NCI-H748 treated with DMSO at 0.1 percent for 48 hours (cell line): Measurements from ENCODE around the gene IGLON5.
A peak's percentile ranks its signal among the peaks of the same experiment; 100 is the strongest.

Experiments used
- DNase-seq: peaks from one replicate; lab custom pipeline; 2025; lab: John Stamatoyannopoulos, UW

Gene IGLON5

DNA sequence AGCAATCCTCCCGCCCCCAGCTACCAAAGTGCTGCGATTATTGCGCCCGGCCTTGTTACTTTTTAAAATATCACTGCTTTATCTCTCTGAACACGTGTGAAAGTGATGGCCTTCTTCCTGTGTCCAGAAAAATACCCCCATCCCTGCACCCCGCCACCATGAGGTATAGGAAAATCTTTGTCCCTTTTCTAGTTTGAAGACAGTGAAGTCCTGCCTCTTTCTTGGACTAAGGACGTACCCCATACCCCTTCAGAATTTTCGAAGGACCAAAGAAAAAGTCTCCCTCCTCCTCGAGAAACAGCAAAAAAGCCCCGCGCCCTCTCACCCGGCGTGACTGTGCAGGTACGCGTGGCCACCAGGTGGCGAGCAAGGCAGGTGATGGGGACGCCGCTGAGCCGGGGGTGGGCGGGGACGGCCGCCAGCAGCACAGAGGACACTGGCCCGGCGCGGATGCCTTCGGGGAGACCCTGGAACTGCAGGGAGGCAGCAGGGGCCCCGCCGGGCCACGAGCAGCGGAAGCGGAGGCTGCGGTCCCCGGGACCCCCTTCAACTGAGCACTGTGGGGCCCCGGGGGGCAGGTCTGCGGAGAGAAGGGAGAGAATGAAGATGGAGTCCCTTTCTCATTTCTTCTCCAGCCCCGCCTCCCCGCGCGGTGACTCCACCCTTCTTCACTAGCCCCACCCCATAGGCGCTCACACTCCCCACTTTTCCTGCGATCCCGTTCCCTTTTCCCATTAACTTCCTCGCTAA is 27.3 kb downstream of the IGLON5 start:
- DNase-seq, result peak; percentile 63

DNA sequence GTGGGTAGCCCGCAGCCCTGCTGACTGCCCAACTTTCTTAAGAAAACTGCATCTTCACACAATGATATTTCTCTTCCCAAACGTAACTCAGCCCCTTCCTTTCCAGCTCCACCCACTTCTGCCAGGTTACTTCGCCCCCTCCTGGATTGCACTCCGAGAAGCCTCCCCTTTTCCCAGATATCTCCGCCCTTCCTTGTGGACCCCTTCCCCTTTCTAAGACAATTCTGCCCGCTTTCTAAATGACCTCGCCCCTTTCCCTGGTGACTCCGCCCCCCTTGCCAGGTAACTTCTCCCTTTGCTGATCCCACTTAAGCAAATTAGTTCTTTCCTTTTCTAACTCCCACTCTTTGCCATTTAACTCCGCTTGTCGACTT is 27.9 kb downstream of the IGLON5 start:
- no peak for DNase-seq

DNA sequence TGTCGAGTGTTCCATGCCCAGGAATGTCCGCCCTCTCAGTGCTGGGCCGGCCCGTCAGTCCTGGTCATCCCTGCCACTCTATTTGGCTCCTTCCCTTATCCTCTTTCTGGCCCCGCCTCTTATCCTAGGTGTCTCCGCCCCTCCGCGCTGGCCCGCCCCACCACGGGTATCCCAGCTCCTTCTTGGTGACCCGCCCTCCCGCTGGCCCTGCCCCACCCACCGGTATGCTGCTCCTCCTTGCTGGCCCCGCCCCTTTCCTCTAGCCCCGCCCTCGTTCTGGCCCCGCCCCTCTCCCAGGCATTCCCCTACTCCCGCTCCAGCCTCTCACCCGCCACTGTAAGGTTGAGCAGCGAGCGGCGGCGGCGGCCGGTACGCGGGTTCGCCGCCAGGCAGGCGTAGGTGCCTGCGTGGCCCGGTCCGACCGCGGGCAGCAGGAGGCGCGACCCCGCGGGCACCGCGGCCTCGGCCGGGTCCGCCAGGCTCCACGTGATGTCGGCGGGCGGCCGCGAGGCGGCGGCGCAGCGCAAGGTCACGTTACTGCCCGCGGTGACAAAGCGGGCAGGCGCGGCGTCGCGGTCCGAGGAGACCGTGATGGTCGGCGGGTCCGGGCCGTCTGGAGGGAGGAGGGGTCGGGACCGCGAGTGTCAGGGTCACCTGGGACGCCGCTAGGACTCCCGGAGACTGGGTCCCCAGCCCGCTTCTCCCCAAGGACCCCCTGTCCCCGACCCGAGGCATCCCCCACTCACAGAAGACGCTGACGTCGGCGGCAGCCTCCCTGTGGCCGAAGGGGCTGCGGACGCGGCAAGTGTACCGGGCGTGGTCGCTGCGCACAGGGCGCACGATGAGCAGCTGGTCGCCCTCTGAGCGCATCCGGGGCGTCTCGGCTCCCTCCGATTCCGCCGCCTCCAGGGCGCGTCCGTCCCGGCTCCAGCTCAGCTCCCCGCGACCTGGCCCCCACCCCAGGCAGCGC is 28.5 kb downstream of the IGLON5 start:
- DNase-seq, result no peak

DNA sequence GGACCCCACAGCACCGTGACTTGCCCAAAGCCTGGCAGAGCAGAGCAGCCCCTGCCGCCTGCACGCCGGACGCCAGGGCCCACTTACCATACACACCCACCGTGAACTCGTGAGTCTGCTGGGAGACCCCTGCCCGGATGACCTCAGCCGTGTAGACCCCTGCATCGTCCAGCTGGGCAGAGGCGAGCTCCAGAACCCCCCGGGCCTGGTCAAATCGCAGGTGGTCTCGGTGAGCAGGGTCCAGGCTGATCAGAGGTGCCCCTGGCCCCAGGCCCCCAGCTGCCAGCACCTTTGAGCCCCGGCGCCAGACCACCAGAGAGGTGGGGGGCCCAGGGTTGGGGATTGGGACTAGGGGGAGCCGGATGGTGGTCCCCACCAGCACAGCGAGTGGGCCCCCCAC is 29.6 kb downstream of the IGLON5 start:
- no peak for DNase-seq

DNA sequence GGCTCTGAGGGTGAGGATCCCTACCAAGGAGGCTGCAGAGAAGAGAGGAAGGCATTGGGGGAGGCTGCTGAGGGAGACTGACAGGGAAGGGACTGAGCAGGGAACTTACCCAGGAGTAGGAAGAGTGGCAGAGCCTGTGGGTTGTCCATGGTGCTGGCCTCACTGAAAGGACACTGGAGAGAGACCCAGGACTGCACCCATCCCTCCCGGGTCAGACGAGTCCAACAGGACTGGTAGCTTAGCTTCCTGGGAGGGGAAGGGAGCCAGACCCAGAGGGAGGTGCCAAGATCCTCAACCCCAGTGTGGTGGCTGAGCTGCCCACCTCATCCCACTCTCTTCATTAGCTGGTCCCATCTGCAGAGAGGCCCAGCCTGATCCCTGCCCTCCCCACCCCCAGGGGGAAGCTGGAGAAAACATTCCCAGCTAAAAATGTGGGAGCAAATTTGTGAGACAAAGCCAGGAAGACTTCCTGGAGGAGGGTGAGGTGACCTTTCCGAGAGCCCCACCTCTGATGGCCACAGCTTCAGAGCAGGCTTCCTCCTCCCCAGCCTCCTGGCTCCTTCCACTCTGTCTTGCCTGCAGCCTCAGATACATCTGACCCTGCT is 30.6 kb downstream of the IGLON5 start, which contains the start of gene VSIG10L:
VSIG10L (minus strand) TSS at position 164 of the 605 bp plus-strand sequence; CDS start at position 149, 15 bp downstream.
- DNase-seq, result no peak

DNA sequence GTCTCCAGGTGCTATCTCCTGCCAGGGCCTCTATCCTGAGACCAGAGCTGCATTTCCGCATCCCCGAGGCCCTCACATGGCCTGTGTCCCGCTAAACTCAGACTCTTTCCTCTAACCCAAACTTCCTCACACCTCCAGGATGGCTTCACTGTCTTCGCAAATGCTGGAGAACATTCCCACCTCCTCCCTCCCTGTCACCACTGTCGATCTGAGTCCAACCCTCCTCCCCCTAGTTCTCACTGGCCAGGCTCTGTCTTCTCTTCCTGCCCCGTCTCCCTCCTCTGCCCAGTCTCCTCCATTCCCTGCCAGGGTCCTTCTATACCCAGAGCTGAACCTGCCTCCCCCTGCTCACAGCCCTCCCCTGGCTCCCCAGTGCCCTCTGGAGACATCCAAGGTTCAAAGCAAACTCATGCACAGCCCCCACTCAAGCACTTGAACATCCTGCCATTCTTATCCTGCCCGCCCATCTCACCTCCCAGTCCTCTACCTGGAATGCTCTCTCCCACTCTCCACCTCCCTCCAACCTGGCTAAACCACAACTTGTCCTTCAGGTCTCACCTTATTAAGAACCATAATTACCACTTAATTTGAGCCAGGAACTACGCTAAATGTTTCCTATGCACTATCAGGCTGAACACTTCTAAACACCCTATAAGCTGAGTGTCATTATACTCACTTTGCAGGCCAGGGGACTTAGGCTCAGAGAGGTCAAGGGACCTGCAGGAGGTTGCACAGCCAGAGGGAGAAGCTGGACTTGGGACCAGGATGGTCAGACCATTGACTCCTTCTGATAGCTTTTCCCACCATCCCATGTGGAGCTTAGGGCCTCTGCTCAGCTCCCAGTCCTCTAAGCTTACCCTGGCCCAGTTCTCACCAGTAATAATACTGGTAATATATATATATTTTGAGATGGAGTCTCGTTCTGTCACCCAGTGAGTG is 31.5 kb downstream of the IGLON5 start:
- DNase-seq, result no peak

DNA sequence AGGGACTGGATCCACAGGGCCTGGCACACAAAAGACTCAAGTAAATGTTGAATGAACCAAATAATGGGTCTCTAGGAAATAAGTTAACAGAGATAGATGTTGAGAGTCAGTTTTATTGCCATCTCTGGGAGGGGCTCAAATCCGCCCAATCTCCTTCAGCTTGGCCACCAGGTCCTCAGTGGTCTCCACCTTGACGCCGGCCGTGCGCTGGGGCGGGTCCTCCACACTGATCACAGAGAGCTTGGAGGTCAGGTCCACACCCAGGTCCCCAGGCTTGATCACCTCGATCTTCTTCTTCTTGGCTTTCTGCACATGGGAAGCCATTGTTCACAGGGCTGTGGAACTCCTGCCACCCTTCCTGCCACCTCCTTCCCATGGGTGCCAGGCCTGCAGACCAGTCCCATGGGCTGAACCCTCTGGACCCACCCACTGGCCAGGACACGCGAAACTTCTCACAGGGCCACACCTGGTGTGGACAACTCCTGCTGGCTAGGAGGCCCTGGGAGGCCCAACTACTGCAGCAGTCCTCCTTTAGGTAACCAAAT is 33.7 kb downstream of the IGLON5 start:
- no peak for DNase-seq

DNA sequence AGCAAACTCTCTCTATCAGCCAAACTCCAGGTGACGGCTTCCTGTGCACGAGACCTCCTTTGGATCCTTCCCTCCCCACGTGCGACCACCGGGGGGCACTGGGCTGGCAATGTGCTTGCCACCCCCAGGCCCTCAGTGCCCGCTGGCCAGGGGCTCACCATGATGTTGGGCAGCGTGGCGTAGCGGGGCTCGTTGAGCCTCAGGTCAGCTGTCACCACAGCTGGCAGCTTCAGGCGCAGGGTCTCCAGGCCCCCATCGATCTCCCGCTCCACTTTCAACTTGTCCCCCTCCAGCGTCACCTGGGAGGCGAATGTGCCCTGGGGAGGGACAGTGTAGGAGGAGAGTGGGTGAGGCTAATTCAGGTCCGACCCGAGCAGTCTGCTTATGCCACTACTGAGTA is 35.3 kb downstream of the IGLON5 start:
- no peak for DNase-seq

DNA sequence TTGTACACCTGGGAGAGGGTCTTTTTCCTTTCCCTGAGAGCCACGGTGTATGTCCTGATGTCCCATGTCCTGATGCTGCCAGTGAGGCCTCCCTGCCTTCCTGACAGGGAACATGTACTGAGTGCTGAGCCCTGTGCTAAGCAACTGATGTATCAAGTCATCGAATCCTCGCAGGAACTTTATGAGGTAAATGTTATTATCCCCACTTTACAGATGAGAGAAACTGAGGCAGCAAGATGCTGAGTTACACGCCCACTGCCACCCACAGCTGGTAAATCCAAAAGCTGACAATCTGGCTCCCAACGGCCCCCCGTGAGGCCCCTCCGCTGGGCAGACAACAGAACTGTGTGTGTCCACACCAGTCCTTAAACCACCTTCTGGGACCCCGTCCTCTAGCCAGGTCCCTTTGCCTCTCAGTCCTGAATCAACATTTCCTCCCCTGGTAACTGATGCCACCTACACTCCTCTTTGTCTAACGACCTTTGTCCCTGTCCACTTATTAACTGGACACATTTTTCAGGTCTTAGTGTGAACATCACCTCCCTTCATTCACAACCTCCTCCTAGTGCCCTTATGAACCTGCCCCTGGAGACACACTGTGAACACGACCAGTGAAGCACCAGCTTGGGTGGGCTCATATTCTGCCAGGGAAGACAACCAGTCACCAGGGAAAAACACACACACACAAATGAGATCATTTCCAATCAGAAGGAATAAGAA is 35.9 kb downstream of the IGLON5 start:
- DNase-seq, result no peak

DNA sequence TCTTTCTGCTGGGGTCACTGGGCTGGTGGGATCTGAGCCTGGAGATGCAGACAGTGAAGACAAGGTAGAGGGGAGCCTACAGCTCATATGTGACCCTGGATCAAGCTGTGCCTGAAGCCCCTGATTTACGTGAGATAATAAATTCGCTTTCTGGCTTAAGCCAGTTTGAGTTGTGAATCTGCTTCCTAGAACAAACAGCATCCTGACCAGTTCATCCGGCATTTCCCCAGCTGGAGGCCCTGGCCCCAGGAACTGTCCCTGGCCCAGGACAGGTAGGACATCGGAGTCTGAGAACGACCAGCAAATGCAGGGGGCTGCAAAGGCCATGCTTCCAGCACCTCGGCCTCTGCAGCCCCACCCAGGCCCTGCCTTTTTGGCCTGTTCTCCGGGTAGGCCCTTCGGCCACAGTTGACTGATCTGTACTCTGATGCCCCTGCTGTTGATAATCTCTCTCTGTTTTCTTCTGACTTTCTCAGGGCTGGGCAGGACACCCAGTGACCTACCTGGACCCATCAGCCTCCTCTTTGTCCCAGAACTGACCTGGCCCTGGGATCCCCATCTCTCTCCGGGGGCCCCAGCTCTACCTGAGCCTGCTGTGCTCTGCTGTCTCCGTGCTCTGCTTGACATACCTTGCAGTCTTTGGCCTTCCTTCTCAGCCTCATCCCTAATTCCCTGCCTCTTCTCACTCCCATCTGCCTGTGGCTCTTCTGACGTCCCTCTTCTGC is 40.0 kb downstream of the IGLON5 start:
- no peak for DNase-seq

DNA sequence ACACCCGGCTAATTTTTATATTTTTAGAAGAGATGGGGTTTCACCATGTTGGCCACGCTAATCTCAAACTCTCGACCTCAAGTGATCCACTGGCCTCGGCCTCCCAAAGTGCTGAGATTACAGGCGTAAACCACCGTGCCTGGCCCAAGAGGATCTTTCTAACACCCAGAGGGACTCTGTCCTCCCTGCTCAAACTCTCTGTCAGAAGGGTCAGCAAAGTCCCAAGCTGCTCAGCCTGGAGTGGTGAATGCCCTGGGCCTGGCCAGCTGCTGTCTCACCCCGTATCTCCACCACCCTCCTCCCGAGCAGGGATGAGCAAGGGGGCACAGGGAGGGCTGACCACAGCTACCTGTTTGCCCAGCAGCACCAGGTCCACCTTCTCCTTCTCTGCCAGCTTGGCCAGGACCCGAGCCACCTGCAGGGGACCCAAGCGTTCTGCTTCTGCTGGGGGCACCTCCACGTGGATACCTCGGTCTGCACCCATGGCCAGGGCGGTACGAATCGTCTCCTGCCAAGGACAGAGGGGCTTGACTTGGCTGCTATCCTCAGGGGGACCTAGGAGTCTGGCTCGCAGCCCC is 41.4 kb downstream of the IGLON5 start:
- no peak for DNase-seq

DNA sequence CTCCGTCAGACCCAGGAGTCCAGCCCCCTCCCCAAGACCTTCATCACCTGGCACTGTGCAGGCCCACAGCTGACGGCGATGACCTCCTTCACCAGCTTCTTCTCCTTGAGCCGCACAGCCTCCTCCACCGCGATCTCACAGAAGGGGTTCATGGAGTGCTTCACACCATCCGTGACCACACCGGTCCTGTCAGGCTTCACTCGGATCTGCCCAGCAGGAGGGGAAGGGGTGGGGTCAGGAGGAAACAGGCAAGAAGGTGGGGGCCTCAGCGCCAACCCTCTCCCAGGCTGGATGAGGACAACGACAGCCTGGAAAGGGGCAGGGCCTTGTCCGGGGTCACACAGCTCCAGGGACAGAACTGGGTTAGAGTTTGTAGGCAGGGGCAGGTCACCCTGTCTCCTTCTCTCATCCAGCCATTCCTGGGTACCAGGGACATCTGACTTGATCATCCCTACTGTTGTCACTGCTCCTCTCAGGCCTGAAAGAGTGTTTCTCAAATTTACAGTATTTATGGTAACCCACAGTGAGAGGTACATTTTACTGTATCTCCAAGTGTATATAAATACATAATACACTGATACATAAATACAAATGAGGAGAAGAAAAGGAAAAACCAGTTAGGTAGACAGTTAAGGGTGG is 42.8 kb downstream of the IGLON5 start:
- no peak for DNase-seq

DNA sequence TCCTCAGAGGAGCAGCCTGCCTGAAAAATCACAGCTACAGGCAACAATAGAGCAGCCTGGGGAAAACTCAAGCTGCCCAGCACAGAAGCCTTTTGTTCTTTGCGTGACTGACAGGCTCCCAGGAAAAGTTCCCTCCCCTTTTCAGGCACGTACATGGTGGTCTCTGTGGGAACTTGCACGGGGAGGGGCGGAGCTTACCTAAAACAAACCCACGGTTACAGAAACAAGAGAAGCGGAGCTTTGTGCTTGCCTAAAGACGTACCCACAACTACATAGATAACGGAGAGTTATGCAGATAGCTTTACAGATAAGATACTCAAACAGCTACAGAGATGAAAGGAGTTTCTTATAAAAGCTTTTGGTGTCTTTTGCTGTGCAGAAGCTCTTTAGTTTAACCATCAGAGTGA is 43.3 kb downstream of the IGLON5 start:
- no peak for DNase-seq

DNA sequence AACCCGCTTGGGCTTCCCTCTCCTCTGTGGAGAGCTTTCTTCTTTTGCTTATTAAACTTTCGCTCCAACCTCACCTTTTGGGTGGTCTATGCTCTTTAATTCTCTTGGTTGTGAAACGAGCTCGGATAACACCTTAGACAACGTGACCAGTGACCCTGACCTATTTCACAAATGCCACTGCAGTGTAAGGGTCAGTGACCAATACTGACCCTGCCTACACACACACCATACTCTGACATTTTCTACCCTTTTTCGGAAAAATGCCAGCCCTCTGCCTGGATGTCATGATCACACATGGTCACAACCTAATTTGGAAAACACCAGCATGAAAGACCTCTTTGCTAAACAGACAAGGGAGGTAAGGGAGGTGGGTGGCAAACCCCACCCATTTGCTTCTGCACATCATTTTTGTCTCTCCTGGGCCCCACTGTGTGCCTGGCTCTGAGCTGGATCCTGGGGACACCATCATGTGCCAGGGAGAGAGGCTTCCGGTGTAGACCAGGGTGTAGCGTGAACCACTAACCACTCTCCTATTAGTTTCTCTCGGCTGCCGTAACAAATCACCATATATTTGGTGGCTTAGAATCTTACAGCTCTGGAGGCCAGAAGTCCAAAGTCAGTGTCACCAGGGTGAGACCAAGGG is 44.8 kb downstream of the IGLON5 start:
- no peak for DNase-seq

DNA sequence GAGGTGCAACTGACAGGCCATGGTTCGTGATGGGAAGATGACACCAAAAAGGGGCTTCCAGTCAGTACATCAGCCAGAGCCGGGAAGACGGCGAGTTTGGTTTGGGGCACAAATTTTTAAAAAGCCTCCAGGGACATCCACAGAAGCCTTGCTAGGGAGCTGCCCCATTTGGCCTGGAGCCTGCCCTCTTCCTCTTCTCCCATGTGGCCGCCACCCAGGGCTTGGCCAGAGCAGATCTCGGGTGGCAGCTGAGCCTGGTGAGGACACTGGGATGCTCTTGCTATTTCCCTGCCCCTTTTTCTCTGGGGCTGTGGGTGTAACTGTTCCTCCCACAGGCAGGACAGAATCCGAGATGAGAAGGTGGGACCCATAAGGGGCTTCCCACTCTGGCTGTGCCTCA is 46.5 kb downstream of the IGLON5 start:
- no peak for DNase-seq

DNA sequence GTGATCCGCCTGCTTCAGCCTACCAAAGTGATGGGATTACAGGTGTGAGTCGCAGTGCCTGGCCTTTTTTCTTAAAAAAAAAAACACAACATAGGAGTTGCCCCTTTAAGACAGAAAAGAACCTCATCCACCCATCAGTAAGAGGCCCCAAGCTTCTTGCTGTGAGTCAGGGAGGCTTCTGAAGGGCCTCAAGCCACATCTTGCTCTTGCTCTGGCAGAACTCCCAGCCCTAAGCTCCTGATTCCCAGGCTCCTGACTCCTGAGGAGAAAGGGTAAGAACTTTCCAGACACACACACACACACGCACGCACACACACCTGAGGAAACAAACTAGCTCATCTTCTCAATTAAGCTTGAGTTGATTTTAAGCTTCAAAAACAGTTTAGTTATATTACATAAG is 47.9 kb downstream of the IGLON5 start:
- DNase-seq, result no peak

DNA sequence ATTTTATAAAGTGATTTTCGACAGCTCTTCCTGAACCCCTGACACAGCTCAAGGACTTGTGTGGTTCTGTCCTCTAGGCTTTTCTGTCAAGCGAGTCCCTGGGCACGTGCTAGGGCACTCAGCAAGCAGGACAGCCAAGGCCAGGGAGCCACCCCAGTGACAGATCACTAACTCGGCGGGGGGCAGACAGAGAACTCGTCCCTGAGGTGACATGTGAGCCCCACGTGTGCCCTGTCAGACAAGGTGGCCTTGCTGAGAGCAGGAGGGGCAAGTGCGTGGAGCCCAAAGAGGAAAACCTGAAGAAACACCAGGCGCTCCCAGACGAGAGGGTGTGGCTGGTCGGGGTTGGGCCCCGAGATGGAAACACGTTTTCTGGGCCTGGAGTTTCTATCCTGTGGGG is 49.8 kb downstream of the IGLON5 start:
- no peak for DNase-seq
